Adrenal gland (tissue), 5 donors: ENCODE results near the gene GATA3.

Experiments used
- CTCF ChIP-seq, 6 experiments: fragments of 450-650 bp in 4 of 6; fragments of 200-600 bp in 2 of 6; sonication (generic) in 1 of 6; IDR thresholded peaks; 1 replicate in 5 of 6; 2 replicates in 1 of 6; pipeline versions ENCODE4 v1.5.1 to v1.8.0; 2016 to 2021; ENCODE audit warnings: antibody characterized with exemption in 6 of 6, mild to moderate bottlenecking in 2 of 6, moderate library complexity in 1 of 6
- POLR2A ChIP-seq, 2 donors: fragments of 450-650 bp; IDR thresholded peaks; one replicate each; pipeline ENCODE4 v1.6.1; 2017; ENCODE audit warnings: antibody characterized with exemption in 2 of 2, mild to moderate bottlenecking in 2 of 2, moderate library complexity in 1 of 2
- donor health status: DM: no; HTN: no; CAD: no.

GRCh38 chr10:8009031-8009430 is 45.5 kb upstream of the GATA3 start:
- TF ChIP-seq CTCF (IDR thresholded peaks at IDR 0.05), result no peak
- no peak for TF ChIP-seq POLR2A (IDR thresholded peaks at IDR 0.05)
